ENCODE measurements around the gene MROH9. TPM values are rescaled to one million over a fixed set of nuclear protein-coding genes. Genes with fewer than 3 reads are reported as not detected.

MROH9 gene
- polyA plus RNA-seq, 1 donor from 2014 or later: not detected

DNA sequence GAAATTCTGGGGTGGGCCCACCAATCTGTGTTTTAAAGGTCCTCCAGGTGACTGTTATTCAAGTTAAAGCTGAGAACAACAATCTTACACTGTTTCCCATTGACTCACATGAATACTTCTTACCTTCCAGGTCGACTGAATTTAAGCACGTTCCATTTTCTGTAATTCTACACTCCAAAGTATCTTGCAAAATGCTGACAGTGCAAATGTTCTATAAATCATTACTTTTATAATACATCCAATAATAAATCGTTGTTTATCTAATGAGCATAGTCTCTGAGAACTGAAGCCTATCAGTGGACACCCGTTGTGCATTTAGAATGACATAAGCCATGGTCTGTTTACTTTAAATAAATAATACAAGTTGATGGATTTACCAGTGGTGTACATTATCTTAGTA lies 79.5 kb downstream of the MROH9 start:
- no peaks in the 10 kb centered on the region for H3K27me3 ChIP-seq (ENCODE audit: insufficient read depth, low read depth, low read length)
- no peaks in the 10 kb centered on the region for H3F3A ChIP-seq (ENCODE audit: insufficient read depth, low read length, poor library complexity, severe bottlenecking)
- no peak overlapping the region for H3K4me2 ChIP-seq (ENCODE audit: low read length)
- TF ChIP-seq EZH2 (IDR thresholded peaks at IDR 0.05; ENCODE audit: borderline replicate concordance, insufficient read depth, low read length, poor library complexity, severe bottlenecking) (no peak), MXI1 (conservative IDR thresholded peaks at IDR 0.05; ENCODE audit: poor library complexity, severe bottlenecking) (no peak), RAD21 (conservative IDR thresholded peaks at IDR 0.05) (no peak), POLR2AphosphoS5 (IDR thresholded peaks at IDR 0.05) (no peak), SMC3 (conservative IDR thresholded peaks at IDR 0.05; ENCODE audit: poor library complexity) (no peak), EP300 (conservative IDR thresholded peaks at IDR 0.05; ENCODE audit: poor library complexity, severe bottlenecking) (no peak), TAF1 (IDR thresholded peaks at IDR 0.05; ENCODE audit: low read depth) (no peak)
- TF ChIP-seq, protein P1, sequence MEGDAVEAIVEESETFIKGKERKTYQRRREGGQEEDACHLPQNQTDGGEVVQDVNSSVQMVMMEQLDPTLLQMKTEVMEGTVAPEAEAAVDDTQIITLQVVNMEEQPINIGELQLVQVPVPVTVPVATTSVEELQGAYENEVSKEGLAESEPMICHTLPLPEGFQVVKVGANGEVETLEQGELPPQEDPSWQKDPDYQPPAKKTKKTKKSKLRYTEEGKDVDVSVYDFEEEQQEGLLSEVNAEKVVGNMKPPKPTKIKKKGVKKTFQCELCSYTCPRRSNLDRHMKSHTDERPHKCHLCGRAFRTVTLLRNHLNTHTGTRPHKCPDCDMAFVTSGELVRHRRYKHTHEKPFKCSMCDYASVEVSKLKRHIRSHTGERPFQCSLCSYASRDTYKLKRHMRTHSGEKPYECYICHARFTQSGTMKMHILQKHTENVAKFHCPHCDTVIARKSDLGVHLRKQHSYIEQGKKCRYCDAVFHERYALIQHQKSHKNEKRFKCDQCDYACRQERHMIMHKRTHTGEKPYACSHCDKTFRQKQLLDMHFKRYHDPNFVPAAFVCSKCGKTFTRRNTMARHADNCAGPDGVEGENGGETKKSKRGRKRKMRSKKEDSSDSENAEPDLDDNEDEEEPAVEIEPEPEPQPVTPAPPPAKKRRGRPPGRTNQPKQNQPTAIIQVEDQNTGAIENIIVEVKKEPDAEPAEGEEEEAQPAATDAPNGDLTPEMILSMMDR (IDR thresholded peaks at IDR 0.05; ENCODE audit: poor library complexity, severe bottlenecking): no peak
- TF ChIP-seq, protein P2, sequence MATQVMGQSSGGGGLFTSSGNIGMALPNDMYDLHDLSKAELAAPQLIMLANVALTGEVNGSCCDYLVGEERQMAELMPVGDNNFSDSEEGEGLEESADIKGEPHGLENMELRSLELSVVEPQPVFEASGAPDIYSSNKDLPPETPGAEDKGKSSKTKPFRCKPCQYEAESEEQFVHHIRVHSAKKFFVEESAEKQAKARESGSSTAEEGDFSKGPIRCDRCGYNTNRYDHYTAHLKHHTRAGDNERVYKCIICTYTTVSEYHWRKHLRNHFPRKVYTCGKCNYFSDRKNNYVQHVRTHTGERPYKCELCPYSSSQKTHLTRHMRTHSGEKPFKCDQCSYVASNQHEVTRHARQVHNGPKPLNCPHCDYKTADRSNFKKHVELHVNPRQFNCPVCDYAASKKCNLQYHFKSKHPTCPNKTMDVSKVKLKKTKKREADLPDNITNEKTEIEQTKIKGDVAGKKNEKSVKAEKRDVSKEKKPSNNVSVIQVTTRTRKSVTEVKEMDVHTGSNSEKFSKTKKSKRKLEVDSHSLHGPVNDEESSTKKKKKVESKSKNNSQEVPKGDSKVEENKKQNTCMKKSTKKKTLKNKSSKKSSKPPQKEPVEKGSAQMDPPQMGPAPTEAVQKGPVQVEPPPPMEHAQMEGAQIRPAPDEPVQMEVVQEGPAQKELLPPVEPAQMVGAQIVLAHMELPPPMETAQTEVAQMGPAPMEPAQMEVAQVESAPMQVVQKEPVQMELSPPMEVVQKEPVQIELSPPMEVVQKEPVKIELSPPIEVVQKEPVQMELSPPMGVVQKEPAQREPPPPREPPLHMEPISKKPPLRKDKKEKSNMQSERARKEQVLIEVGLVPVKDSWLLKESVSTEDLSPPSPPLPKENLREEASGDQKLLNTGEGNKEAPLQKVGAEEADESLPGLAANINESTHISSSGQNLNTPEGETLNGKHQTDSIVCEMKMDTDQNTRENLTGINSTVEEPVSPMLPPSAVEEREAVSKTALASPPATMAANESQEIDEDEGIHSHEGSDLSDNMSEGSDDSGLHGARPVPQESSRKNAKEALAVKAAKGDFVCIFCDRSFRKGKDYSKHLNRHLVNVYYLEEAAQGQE (IDR thresholded peaks at IDR 0.05; ENCODE audit: borderline replicate concordance): no peak
- no peaks in the 10 kb centered on the region for H3K79me2 ChIP-seq (replicated peaks; ENCODE audit: insufficient read depth, low read length)
- no peak overlapping the region for H3K4me3 ChIP-seq (ENCODE audit: low read length)
- no peak overlapping the region for H3K9ac ChIP-seq (ENCODE audit: low read length)
- no peaks in the 10 kb centered on the region for H4K20me1 ChIP-seq (ENCODE audit: insufficient read depth)
- H2AFZ ChIP-seq (ENCODE audit: low read depth, low read length): no peak overlapping the region
- H3K9me3 ChIP-seq (ENCODE audit: low read length): no peaks in the 10 kb centered on the region
- H3K9me2 ChIP-seq (ENCODE audit: insufficient read depth, low read length): no peaks in the 10 kb centered on the region
- no peak overlapping the region for H3K27ac ChIP-seq (ENCODE audit: low read length)
- H3K36me3 ChIP-seq (ENCODE audit: insufficient read depth, low read length): no peaks in the 10 kb centered on the region

DNA sequence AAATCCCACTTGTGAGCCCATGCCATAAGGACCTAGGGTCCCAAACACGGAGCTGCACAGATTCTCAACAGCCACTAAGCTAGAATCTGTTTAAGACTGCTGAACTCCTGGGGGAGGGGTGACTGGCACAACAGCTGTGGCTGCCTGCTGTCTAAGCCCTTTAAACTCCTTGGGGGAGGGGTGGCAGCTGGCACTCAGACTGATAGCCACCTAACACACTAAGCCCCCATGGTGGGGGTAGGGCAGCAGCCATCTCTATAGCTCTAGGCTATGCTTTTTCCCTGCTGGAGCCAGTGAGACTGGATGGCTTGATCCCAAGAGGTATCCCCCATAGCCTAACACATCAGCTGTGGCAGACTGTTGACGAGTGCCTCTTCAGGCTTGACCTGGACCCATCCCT lies 82.1 kb downstream of the MROH9 start:
- Histone ChIP-seq H3K4me2 (ENCODE audit: low read length) (no peak overlapping the region), H3F3A (ENCODE audit: insufficient read depth, low read length, poor library complexity, severe bottlenecking) (no peaks in the 10 kb centered on the region), H3K9ac (ENCODE audit: low read length) (no peak overlapping the region), H2AFZ (ENCODE audit: low read depth, low read length) (no peak overlapping the region), H3K36me3 (ENCODE audit: insufficient read depth, low read length) (no peaks in the 10 kb centered on the region), H3K9me2 (ENCODE audit: insufficient read depth, low read length) (no peaks in the 10 kb centered on the region), H3K79me2 (replicated peaks; ENCODE audit: insufficient read depth, low read length) (no peaks in the 10 kb centered on the region), H3K9me3 (ENCODE audit: low read length) (no peaks in the 10 kb centered on the region), H3K4me3 (ENCODE audit: low read length) (no peak overlapping the region), H3K27me3 (ENCODE audit: insufficient read depth, low read depth, low read length) (no peaks in the 10 kb centered on the region), H4K20me1 (ENCODE audit: insufficient read depth) (no peaks in the 10 kb centered on the region), H3K27ac (ENCODE audit: low read length) (no peak overlapping the region)
- TF ChIP-seq MXI1 (conservative IDR thresholded peaks at IDR 0.05; ENCODE audit: poor library complexity, severe bottlenecking) (no peak), EP300 (conservative IDR thresholded peaks at IDR 0.05; ENCODE audit: poor library complexity, severe bottlenecking) (no peak), TAF1 (IDR thresholded peaks at IDR 0.05; ENCODE audit: low read depth) (no peak), RAD21 (conservative IDR thresholded peaks at IDR 0.05) (no peak), SMC3 (conservative IDR thresholded peaks at IDR 0.05; ENCODE audit: poor library complexity) (no peak), POLR2AphosphoS5 (IDR thresholded peaks at IDR 0.05) (no peak), EZH2 (IDR thresholded peaks at IDR 0.05; ENCODE audit: borderline replicate concordance, insufficient read depth, low read length, poor library complexity, severe bottlenecking) (no peak)
- TF ChIP-seq, protein P2 (IDR thresholded peaks at IDR 0.05; ENCODE audit: borderline replicate concordance): no peak
- TF ChIP-seq, protein P1 (IDR thresholded peaks at IDR 0.05; ENCODE audit: poor library complexity, severe bottlenecking): no peak

Data from neural cell (in vitro differentiated cells).